ENCODE data around the gene ANXA11.

DNA sequence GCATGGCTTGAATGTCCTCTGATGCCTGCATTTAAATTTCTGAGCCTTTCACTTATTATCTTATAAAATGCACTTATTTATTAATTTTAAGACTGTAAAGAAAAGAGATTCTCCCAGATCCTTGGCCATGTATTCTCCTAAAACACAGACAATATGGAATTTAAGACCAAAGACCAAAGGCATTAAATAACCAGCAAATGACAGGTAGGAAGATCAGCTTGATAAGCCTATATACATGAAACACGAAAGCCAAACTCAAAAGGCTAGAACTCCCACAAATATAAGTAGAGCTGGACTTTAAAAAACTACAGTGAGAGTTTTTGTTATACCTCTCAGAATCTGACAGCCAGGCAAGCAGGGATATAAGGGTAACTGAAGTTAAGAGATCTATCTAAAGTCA is 5.1 kb downstream of the ANXA11 start:
- TF ChIP-seq, protein P1, sequence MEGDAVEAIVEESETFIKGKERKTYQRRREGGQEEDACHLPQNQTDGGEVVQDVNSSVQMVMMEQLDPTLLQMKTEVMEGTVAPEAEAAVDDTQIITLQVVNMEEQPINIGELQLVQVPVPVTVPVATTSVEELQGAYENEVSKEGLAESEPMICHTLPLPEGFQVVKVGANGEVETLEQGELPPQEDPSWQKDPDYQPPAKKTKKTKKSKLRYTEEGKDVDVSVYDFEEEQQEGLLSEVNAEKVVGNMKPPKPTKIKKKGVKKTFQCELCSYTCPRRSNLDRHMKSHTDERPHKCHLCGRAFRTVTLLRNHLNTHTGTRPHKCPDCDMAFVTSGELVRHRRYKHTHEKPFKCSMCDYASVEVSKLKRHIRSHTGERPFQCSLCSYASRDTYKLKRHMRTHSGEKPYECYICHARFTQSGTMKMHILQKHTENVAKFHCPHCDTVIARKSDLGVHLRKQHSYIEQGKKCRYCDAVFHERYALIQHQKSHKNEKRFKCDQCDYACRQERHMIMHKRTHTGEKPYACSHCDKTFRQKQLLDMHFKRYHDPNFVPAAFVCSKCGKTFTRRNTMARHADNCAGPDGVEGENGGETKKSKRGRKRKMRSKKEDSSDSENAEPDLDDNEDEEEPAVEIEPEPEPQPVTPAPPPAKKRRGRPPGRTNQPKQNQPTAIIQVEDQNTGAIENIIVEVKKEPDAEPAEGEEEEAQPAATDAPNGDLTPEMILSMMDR (IDR thresholded peaks at IDR 0.05): no peak
- TF ChIP-seq NPAS2 (CRISPR knock-in tag; IDR thresholded peaks at IDR 0.05; ENCODE audit: borderline replicate concordance): no peak
- TF ChIP-seq, protein P2, sequence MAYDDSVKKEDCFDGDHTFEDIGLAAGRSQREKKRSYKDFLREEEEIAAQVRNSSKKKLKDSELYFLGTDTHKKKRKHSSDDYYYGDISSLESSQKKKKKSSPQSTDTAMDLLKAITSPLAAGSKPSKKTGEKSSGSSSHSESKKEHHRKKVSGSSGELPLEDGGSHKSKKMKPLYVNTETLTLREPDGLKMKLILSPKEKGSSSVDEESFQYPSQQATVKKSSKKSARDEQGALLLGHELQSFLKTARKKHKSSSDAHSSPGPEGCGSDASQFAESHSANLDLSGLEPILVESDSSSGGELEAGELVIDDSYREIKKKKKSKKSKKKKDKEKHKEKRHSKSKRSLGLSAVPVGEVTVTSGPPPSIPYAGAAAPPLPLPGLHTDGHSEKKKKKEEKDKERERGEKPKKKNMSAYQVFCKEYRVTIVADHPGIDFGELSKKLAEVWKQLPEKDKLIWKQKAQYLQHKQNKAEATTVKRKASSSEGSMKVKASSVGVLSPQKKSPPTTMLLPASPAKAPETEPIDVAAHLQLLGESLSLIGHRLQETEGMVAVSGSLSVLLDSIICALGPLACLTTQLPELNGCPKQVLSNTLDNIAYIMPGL (CRISPR knock-in tag; IDR thresholded peaks at IDR 0.05; ENCODE audit: borderline replicate concordance): no peak
- no peak for TF ChIP-seq MAFK (IDR thresholded peaks at IDR 0.05; ENCODE audit: partially characterized antibody)
- TF ChIP-seq POLR2AphosphoS2 (conservative IDR thresholded peaks at IDR 0.05; ENCODE audit: low read length): no peak
- TF ChIP-seq RFX5 (IDR thresholded peaks at IDR 0.05): no peak
- TF ChIP-seq POLR2A (IDR thresholded peaks at IDR 0.05; ENCODE audit: low read length): no peak
- TF ChIP-seq RNF2 (IDR thresholded peaks at IDR 0.05; ENCODE audit: borderline replicate concordance, low read depth): no peak
- no peak for TF ChIP-seq EP300 (IDR thresholded peaks at IDR 0.05)
- TF ChIP-seq, protein P3, sequence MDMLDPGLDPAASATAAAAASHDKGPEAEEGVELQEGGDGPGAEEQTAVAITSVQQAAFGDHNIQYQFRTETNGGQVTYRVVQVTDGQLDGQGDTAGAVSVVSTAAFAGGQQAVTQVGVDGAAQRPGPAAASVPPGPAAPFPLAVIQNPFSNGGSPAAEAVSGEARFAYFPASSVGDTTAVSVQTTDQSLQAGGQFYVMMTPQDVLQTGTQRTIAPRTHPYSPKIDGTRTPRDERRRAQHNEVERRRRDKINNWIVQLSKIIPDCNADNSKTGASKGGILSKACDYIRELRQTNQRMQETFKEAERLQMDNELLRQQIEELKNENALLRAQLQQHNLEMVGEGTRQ (IDR thresholded peaks at IDR 0.05): no peak
- TF ChIP-seq CEBPB (IDR thresholded peaks at IDR 0.05): no peak
- TF ChIP-seq ZC3H11A (IDR thresholded peaks at IDR 0.05): no peak
- no peak for TF ChIP-seq CHD4 (IDR thresholded peaks at IDR 0.05; ENCODE audit: borderline replicate concordance)

All from A549 (cell line).